HK-2 (cell line): Measurements from ENCODE around the gene WIZ.
"Not testable (repeated sequence)": the region's sequence is repeated elsewhere in the genome, so short reads cannot be mapped to it uniquely, and the experiment has no call there.

Source experiments
- DNase-seq: peaks from one replicate; pipeline ENCODE4 v3.0.0-alpha.2; 2018; ENCODE audit not compliant: unreplicated experiment

The WIZ gene

GRCh38 chr19:15428956-15429824 lies 20.6 kb downstream of the WIZ start:
- no peak for DNase-seq

DNA sequence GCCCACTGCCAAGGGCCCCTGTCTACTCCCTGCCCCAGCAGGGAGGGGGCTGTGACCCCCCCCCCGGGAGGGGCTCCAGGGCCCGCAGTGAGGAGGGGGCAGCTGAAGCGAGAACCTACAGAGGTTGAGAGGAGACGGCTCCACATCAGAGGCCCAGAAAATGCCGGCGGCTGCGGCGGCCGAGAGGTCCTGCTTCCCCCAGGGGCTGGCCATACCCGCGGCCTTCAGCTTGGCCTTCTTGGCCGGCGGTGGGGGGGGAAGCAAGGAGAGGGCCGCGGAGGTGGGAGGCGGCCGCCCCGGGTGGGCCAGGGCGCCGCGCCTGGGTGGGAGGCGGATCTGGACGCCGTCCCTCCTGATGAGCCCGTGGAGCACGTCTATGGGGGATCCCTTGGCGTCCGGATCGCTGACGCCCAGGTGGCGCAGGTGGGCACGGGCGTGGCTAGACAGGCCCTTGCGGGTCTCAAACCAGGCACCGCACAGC lies 21.7 kb downstream of the WIZ start:
- no peak for DNase-seq

GRCh38 chr19:15427350-15427700 lies 22.4 kb downstream of the WIZ start:
- no peak for DNase-seq

GRCh38 chr19:15426485-15427349 lies 23.0 kb downstream of the WIZ start:
- no peak for DNase-seq

DNA sequence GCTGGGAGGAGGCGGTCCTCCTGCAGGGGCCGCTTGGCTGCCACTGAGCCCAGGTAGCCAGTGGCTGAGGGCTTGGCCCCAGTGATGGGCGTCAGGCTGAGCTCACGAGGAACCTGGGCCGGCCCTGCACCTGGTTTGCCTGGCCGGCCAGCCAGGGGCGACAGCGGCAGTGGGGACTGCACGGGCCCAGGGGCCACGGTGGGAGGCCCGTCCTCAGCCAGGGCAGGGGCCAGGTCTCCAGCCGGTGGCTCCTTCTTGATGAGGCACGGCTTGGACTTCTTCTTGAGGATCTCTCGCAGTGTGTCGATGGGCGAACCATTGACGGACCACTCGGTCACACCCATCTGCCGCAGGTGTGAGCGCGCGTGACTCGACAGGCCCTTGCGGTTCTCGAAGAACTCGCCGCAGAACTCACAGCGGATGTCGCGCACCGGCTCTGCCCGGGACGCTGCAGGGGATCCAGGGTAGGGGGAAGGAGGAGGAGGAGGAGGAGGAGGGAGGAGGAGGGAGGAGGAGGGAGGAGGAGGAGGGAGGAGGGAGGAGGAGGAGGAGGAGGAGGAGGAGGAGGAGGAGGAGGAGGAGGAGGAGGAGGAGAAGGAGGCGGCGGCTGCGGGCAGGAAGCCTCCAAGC lies 24.3 kb downstream of the WIZ start:
- no peak for DNase-seq

DNA sequence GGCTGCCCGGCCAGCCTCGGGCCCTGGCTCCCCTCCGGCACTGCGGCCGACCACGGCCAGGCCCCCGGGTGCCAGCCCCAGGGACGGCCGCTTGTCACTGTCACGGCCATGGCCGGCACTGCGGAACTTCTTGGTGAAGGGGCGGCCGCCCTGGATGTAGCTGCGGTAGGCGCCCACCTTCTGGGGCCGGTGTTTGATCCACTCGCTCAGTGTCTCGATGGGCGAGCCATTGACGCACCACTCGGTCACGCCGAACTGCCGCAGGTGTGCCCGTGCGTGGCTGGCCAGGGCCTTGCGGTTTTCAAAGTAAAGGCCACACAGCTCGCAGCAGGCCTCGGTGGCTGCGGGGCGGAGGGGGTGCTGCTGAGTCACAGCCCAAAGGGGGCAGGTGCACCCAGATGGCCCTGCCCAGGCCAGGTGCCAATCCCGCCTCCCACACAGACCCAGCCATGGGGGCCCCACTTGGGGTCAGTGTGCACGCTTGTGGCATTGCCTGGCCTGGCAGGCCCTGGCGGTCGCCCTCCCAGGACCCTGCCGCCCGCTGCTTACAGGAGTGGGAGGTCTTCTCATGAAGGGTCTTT lies 25.0 kb downstream of the WIZ start:
- no peak for DNase-seq

- DNase-seq: no peak
Measured at GRCh38 chr19:15424121-15424520, 25.6 kb downstream of the WIZ start.

DNA sequence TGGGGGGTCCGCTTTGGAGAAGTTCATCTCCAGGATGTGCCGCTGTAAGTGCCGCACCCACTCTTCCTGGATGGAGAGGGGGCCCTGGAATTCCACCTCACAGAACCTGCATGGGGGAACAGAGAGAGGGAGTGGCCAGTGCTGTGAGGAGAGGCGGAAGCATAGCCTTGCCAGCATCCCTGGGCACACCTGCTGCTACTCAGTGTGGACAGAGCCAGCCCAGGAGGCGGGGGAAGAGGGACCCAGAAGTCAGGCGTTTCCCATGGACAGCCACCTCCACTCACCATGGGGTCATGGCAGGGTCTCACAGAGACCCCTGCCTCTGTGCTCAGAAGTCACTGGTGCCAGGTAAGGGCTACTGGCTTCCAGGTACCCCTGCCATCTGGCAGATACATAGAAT lies 26.6 kb downstream of the WIZ start:
- DNase-seq: no peak

DNA sequence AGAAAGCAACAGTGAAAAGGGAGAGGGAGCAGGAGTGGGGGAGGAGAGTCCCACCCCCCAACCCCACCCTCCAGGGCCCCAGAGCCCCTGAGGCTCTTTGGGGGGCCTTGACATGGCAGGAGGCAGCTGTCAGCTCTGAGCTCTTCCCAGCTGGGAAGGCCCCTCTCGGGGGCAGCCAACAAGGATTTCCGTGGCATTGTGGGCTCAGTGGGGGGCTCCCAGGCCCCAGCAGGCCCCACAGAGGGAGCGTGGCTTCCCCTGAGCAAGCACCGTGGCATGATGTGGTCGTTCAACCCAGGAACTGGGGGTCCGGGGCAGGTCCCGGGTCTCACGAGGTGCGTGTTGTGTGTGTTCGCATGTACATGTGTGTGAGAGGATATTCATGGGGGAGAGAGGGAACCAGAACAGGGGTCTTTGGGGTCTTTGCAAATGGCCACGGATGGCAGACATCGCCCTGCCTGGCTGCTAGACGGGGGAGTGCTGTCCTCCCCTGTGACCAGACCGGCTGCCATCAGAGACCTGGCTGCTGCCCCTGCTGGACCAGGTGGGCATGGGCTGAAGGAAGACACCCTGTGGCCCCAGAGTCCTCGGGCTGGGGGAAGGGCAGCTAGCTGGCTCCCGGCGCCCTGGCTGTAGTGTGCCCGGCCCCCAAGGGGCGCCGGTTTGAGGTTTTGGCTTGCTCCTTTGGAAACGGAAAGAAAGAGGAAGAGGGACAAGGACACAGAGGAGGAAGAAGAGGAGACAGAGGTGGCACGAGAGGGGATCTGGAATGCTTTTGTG lies 27.3 kb downstream of the WIZ start:
- no peak for DNase-seq

DNA sequence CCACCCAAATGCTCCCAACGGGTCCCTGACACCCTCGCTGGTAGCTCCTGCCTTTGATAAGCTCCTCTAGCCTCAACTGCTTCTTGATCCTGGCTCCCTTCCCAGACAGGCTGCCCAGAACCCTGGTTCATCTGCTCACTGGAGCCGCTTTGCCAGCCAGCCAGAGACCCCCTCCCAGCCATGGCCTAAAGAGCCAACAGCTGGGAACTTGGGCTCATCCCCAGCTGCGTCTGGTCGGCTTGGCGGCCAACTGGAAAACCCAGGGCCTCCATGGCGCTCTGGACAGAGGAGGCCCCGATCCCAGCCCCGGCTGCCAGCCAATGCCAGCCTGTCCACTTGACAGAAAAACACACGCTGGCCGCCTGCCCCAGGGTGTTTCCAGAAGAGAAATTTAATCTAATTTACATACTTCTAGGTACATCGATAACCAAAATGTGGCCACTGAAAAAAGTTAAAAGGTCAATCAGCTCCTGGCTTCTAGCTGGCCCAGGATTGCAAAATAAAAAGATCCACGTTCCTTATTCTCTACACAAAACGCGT lies 28.0 kb downstream of the WIZ start:
- no peak for DNase-seq

DNA sequence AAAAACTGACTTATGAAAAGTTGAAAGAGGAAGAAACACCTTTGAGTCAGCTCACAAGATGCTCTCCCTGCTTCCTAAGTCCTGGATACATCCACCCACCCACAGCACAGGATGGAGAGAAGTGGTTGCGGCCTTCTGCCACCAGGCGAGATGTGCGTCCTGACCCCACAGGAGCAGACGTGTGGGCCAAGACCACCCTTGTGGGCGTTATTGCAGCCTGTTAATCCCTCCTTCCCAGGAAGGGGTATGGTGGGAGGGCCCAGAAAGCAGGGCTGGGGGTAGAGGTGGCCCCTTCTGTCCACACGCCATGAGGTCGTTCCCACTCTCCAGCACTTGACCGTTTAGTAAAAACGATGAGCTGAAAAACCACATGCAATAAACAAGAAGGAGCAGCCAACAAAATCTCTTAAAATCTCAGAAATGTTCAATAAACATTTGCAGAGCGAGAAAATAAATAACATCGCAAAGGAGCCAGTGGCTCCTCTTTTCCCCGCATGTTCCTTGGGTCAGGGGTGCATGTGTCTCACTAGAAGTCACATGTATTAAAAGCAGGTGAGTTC lies 28.5 kb downstream of the WIZ start:
- no peak for DNase-seq

DNA sequence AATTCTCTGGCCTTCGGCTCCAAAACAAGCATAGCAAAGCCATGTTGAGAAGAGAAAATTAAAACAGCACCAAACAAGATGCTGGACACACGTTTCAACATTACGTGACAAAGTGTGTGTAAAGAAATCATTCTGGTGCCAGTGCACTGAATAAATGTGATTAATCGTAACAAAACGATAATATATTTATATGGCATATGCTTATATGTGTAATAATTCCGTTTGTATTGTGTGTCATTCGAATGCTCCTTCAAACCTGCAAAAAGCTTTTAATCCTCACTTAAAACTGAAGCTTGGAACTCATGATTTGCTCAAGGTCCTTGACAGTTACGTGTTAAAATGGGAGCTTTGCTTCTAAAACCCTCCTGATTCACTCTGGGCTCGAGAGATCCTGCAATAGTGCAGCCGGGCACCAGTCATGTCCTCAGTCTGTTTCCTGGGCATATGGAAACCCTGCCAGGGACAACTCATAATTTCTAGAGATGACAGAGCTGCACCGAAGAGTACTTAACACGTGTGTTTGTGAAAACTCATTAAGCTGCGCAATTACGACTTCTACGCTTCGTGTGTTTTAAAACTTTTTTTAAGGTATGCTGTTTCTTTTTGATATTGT lies 30.2 kb downstream of the WIZ start:
- no peak for DNase-seq

DNA sequence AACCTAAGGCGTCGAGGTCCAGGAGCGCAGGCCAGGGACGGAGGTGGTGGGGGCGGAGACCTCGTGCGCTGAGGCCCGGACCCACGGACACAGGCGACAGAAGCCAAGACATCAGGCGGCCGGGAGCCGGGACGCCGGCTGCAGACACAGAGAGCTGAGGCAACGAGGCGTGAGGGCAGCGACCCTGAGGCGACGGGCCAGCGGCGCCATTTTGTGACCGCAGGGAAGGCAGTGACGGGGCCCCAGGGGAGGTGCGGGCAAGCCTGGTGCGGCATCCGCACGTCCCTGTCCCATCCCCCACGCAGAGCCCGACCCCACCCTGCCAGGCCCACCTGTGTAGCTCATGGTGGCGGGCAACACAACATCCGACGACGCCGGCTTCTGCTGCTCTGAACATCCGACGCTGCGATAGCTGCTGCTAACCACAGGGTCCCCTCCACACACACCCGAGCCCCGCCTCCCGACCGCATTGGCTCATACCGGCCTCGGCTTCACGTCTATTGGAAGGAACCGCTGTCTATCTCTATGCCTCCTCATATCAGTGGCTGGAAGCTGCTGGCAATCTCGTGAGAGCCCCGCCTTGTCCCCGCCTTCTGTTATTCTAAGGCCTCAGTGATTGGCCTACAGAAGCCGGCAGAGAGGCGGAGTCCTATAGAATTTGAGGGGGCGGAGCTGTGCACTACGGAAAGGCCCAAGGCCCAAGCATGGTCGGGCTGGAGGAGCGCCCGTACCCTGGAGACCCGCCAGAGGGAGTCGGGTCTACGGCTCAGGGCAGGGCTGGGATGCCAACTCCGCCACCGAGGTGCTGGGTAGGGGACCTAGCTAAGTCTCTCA lies 31.0 kb downstream of the WIZ start, which contains the start of gene AKAP8L:
Gene AKAP8L (minus strand): TSS at position 410 of the 834 bp plus-strand sequence. CDS start 65 bp downstream, at position 345.
- peak; percentile 99 for DNase-seq

DNA sequence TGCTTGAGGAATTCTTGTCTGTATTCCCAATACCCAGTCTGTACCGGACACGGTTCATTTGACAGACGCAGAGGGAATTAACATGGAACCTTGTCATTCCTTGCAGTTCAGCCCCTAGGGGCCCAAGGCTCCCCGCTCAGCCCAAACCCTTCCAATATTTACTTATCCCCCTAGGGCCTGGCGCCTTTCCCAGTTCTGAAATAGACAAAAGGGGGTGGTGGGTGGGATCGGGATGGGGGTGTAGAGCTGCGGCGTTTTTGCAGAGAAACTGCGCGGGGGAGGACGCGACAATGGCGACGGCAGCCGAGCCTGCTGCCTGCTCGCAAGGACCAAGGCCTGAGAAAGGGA lies 31.6 kb downstream of the WIZ start:
- DNase-seq: no peak

GRCh38 chr19:15417699-15418098 lies 32.1 kb downstream of the WIZ start:
- no peak for DNase-seq

DNA sequence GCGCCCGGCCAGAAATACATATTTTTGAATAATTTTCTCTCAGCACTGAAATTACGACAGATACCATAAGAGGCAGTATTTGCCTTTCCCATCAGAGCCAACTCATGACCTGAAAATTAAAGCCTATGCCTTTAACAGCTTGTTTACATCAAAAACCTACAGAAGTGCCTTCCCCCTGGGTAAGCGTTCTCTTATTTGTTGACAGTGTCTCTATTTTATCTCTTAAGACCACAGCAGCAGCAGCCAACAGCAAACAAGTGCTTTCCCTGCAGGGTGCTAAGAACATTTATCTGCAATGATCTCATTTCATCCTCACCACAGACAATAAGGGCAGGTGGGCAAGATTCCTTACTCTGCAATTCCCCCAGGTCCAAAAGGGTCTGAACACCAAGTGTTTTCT lies 36.9 kb downstream of the WIZ start:
- no peak for DNase-seq

DNA sequence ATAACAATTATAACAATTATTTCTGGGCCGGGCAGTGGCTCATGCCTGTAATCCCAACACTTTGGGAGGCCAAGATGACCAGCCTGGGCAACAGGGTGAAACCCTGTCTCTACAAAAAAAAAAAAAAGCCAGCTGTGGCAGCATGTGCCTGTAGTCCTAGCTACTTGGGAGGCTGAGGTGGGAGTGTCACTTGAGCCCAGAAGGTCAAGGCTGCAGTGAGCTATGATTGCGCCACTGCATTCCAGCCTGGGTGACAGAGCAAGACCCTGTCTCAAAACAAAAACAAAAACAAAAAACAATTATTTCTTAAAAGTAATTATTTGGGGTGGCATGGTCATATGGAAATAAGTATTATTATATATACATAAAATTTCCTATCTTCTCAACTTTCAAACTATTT lies 38.4 kb downstream of the WIZ start:
- not testable (repeated sequence) for DNase-seq

GRCh38 chr19:15404780-15405211 lies 45.0 kb downstream of the WIZ start:
- no peak for DNase-seq

DNA sequence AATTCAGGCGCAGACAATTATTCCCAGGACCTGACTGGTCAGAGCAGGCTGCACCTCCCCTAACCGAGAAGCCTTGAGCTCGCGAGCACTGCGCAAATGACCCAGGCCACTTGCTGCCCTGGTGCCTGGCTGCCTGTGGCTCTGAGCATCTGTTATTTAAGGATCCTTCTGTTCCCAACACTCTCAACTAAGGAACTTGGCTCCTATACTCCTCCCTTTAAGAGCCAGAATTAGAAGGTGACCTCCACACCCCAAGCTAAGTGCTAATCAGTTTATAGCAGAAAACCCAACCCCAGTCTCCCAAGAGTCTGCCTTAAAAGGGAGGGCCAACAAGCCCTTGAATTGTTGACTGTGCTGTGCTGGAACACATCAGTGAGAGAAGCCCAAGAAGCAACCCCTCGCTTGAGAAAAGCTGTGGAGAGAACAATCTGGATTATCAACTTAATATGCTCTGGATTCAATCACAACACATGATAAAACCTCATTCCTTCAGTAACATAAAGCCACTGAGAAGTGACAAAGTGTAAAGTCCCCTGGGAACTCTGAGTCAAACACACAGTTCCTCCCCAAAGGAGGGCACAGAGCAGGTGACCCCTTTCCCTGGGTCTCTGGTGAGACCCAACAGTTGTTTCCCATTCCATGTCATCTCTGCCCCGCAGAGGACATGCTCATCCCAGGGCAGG lies 45.5 kb downstream of the WIZ start:
- no peak for DNase-seq
